ENCODE data around the gene LAMA5. TPM values are rescaled to one million over a fixed set of nuclear protein-coding genes. Genes with fewer than 3 reads are reported as not detected.
A peak's percentile ranks its signal among the peaks of the same experiment; 100 is the strongest.

Gene LAMA5
- total RNA-seq, 1 donor from 2014 or later = 35.0 TPM

GRCh38 chr20:62332421-62332820, 34.7 kb downstream of the LAMA5 start:
- Mint-ChIP-seq H3K36me3 (ENCODE audit: low read depth) (no peaks in the 10 kb centered on the region), H3K4me1 (no peaks in the 10 kb centered on the region), H3K4me3 (no peak overlapping the region), H3K27me3 (ENCODE audit: low read depth) (no peaks in the 10 kb centered on the region), H3K9me3 (no peaks in the 10 kb centered on the region), H3K27ac (ENCODE audit: unreplicated experiment) (peak overlapping the region; percentile 57)
- DNase-seq (ENCODE audit: low read depth, low spot score) = no peak
- no peak for TF ChIP-seq CTCF (conservative IDR thresholded peaks at IDR 0.05)

- no peaks in the 10 kb centered on the region for H3K9me3 Mint-ChIP-seq
- H3K4me3 Mint-ChIP-seq = no peak overlapping the region
- no peaks in the 10 kb centered on the region for H3K27me3 Mint-ChIP-seq (ENCODE audit: low read depth)
- no peak for DNase-seq (ENCODE audit: low read depth, low spot score)
- TF ChIP-seq CTCF (conservative IDR thresholded peaks at IDR 0.05) = no peak
- no peaks in the 10 kb centered on the region for H3K4me1 Mint-ChIP-seq
- H3K36me3 Mint-ChIP-seq (ENCODE audit: low read depth) = no peaks in the 10 kb centered on the region
- peak overlapping the region; percentile 71 for H3K27ac Mint-ChIP-seq (ENCODE audit: unreplicated experiment)
Observed at GRCh38 chr20:62331347-62331746, 35.8 kb downstream of the LAMA5 start.

- no peaks in the 10 kb centered on the region for H3K36me3 Mint-ChIP-seq (ENCODE audit: low read depth)
- H3K27me3 Mint-ChIP-seq (ENCODE audit: low read depth) = no peaks in the 10 kb centered on the region
- TF ChIP-seq CTCF (conservative IDR thresholded peaks at IDR 0.05) = no peak
- H3K27ac Mint-ChIP-seq (ENCODE audit: unreplicated experiment) = no peak overlapping the region
- no peaks in the 10 kb centered on the region for H3K4me1 Mint-ChIP-seq
- DNase-seq (ENCODE audit: low read depth, low spot score) = no peak
- no peaks in the 10 kb centered on the region for H3K9me3 Mint-ChIP-seq
- H3K4me3 Mint-ChIP-seq = no peak overlapping the region
Observed at GRCh38 chr20:62330576-62331317, 36.4 kb downstream of the LAMA5 start.

GRCh38 chr20:62329389-62330377, 37.4 kb downstream of the LAMA5 start:
- Mint-ChIP-seq H3K4me1 (no peaks in the 10 kb centered on the region), H3K36me3 (ENCODE audit: low read depth) (peaks cover 4% of the 10 kb centered on the region), H3K27me3 (ENCODE audit: low read depth) (no peaks in the 10 kb centered on the region), H3K27ac (ENCODE audit: unreplicated experiment) (no peak overlapping the region), H3K9me3 (no peaks in the 10 kb centered on the region), H3K4me3 (no peak overlapping the region)
- no peak for TF ChIP-seq CTCF (conservative IDR thresholded peaks at IDR 0.05)
- DNase-seq (ENCODE audit: low read depth, low spot score) = no peak

GRCh38 chr20:62328684-62329388, 38.3 kb downstream of the LAMA5 start:
- no peak overlapping the region for H3K4me3 Mint-ChIP-seq
- H3K4me1 Mint-ChIP-seq = no peaks in the 10 kb centered on the region
- no peak for DNase-seq (ENCODE audit: low read depth, low spot score)
- no peaks in the 10 kb centered on the region for H3K27me3 Mint-ChIP-seq (ENCODE audit: low read depth)
- H3K27ac Mint-ChIP-seq (ENCODE audit: unreplicated experiment) = no peak overlapping the region
- no peaks in the 10 kb centered on the region for H3K9me3 Mint-ChIP-seq
- H3K36me3 Mint-ChIP-seq (ENCODE audit: low read depth) = peaks cover 5% of the 10 kb centered on the region
- no peak for TF ChIP-seq CTCF (conservative IDR thresholded peaks at IDR 0.05)
